HEK293 (cell line): ENCODE measurements around the gene ERRFI1.
A peak's percentile ranks its signal among the peaks of the same experiment; 100 is the strongest.

Source experiments
- CTCF ChIA-PET: fragments of 350-600 bp; formaldehyde crosslinking; extraction: SDS; loops from one replicate; lab custom pipeline; 2021; ENCODE audit warnings: antibody characterized with exemption; lab: Yijun Ruan, JAX
- POLR2A ChIA-PET: fragments of 300-600 bp; formaldehyde crosslinking; extraction: SDS; loops from one replicate; lab custom pipeline; 2020; ENCODE audit warnings: antibody characterized with exemption, inconsistent platforms; lab: Yijun Ruan, JAX
- H3K27ac ChIP-seq: fragments of 200-500 bp; sonication (Bioruptor generic); 2 replicates; pipeline ENCODE4 v1.5.1; 2014; ENCODE audit warnings: low read depth, low read length, control low read depth, inconsistent platforms; ENCODE audit errors: extremely low read depth
- H3K36me3 ChIP-seq, 2 experiments: fragments of 200-500 bp in 1 of 2; sonication (Bioruptor generic) in 1 of 2; 1 replicate in 1 of 2; 2 replicates in 1 of 2; pipeline ENCODE4 v1.5.1; 2014 to 2017; ENCODE audit warnings: inconsistent platforms in 2 of 2, low read length in 2 of 2; ENCODE audit not compliant: control insufficient read depth in 2 of 2, insufficient read depth in 1 of 2
- H3K4me1 ChIP-seq: fragments of 200-500 bp; sonication (Bioruptor generic); 2 replicates; pipeline ENCODE4 v1.5.1; 2014; ENCODE audit warnings: mild to moderate bottlenecking, low read length, inconsistent platforms; ENCODE audit not compliant: control insufficient read depth, insufficient read depth
- H3K4me3 ChIP-seq: 2 replicates; pipeline ENCODE4 v1.5.1; 2011; ENCODE audit warnings: low read depth, mild to moderate bottlenecking, control low read depth, low read length, moderate library complexity
- H3K9me3 ChIP-seq: fragments of 200-500 bp; sonication (Bioruptor generic); 2 replicates; pipeline ENCODE4 v1.5.1; 2014; ENCODE audit warnings: low read depth, low read length, inconsistent platforms; ENCODE audit not compliant: control insufficient read depth, insufficient read depth
- GFI1B ChIP-seq: fragments of 450-650 bp; formaldehyde crosslinking; IDR thresholded peaks from 2 replicates; pipeline ENCODE4 v1.5.1; 2016; ENCODE audit warnings: missing biosample characterization, missing genetic modification characterization
- KLF17 ChIP-seq: fragments of 450-650 bp; formaldehyde crosslinking; IDR thresholded peaks from 2 replicates; pipeline ENCODE4 v1.5.1; 2016; ENCODE audit warnings: missing biosample characterization, missing genetic modification characterization
- KLF8 ChIP-seq: fragments of 450-650 bp; formaldehyde crosslinking; IDR thresholded peaks from 2 replicates; pipeline ENCODE4 v1.5.1; 2016; ENCODE audit warnings: missing biosample characterization, missing genetic modification characterization
- KLF9 ChIP-seq: fragments of 450-650 bp; formaldehyde crosslinking; IDR thresholded peaks from 2 replicates; pipeline ENCODE4 v1.5.1; 2016; ENCODE audit warnings: missing biosample characterization, missing genetic modification characterization, low read depth
- OSR2 ChIP-seq: fragments of 450-650 bp; formaldehyde crosslinking; IDR thresholded peaks from 2 replicates; pipeline ENCODE4 v1.5.1; 2016; ENCODE audit warnings: missing biosample characterization, missing genetic modification characterization
- PRDM1 ChIP-seq: fragments of 450-650 bp; formaldehyde crosslinking; IDR thresholded peaks from 2 replicates; pipeline ENCODE4; 2016; ENCODE audit warnings: missing biosample characterization, missing genetic modification characterization
- SETDB1 ChIP-seq: IDR thresholded peaks from one replicate; pipeline ENCODE4 v1.6.1; 2017; ENCODE audit warnings: mild to moderate bottlenecking, low read length, moderate library complexity, mixed read lengths; ENCODE audit not compliant: insufficient read length
- SP7 ChIP-seq: fragments of 450-650 bp; formaldehyde crosslinking; IDR thresholded peaks from 2 replicates; pipeline ENCODE4 v1.5.1; 2016; ENCODE audit warnings: missing biosample characterization, missing genetic modification characterization
- TCF7L2 ChIP-seq: IDR thresholded peaks from 2 replicates; pipeline ENCODE4 v1.6.1; 2011; ENCODE audit warnings: low read depth, mild to moderate bottlenecking, inconsistent platforms, low read length, moderate library complexity, borderline replicate concordance
- WT1 ChIP-seq: fragments of 450-650 bp; formaldehyde crosslinking; IDR thresholded peaks from 2 replicates; pipeline ENCODE4 v1.5.1; 2016; ENCODE audit warnings: missing biosample characterization, missing genetic modification characterization
- ZEB2 ChIP-seq: fragments of 450-650 bp; formaldehyde crosslinking; IDR thresholded peaks from 2 replicates; pipeline ENCODE4 v1.5.1; 2016; ENCODE audit warnings: missing biosample characterization, missing genetic modification characterization
- ZNF175 ChIP-seq: fragments of 450-650 bp; formaldehyde crosslinking; IDR thresholded peaks from 2 replicates; pipeline ENCODE4 v1.5.1; 2016; ENCODE audit warnings: missing biosample characterization, missing genetic modification characterization
- ZNF366 ChIP-seq: fragments of 450-650 bp; formaldehyde crosslinking; conservative IDR thresholded peaks from 2 replicates; pipeline ENCODE4 v1.5.1; 2016; ENCODE audit warnings: missing biosample characterization, missing genetic modification characterization
- ZNF629 ChIP-seq: fragments of 450-650 bp; formaldehyde crosslinking; IDR thresholded peaks from 2 replicates; pipeline ENCODE4 v1.5.1; 2017; ENCODE audit warnings: missing biosample characterization, missing genetic modification characterization
- ZNF660 ChIP-seq: fragments of 450-650 bp; IDR thresholded peaks from 2 replicates; pipeline ENCODE4 v1.5.1; 2018; ENCODE audit warnings: missing biosample characterization, mild to moderate bottlenecking, missing genetic modification characterization
- ZNF692 ChIP-seq: fragments of 450-650 bp; formaldehyde crosslinking; IDR thresholded peaks from 2 replicates; pipeline ENCODE4 v1.5.1; 2016; ENCODE audit warnings: missing biosample characterization, missing genetic modification characterization
- ZXDB ChIP-seq: fragments of 450-650 bp; formaldehyde crosslinking; IDR thresholded peaks from 2 replicates; pipeline ENCODE4 v1.5.1; 2016; ENCODE audit warnings: missing biosample characterization, missing genetic modification characterization
- TF ChIP-seq, protein P1 (sequence below): fragments of 450-650 bp; formaldehyde crosslinking; IDR thresholded peaks from 2 replicates; pipeline ENCODE4; 2016; ENCODE audit warnings: missing biosample characterization, missing genetic modification characterization
- TF ChIP-seq, protein P2 (sequence below): fragments of 450-650 bp; formaldehyde crosslinking; IDR thresholded peaks from 2 replicates; pipeline ENCODE4 v1.5.1; 2016; ENCODE audit warnings: missing biosample characterization, missing genetic modification characterization, borderline replicate concordance

The ERRFI1 gene

GRCh38 chr1:8020032-8020431 is 6.1 kb downstream of the ERRFI1 start:
- H3K4me1 ChIP-seq: peaks cover 64% of the 10 kb centered on the region
- ChIA-PET CTCF (interaction anchor here (0.5 to 10.6 kb wide), 6 partner anchors 44 to 681 kb away, joined by 3 to 169 read pairs (median 11); no protein-coding TSS in a partner anchor), POLR2A (no interaction called here)
- no peaks in the 10 kb centered on the region for H3K9me3 ChIP-seq
- no peaks in the 10 kb centered on the region for H3K36me3 ChIP-seq
- TF ChIP-seq KLF8 (tag by site-specific recombination) (peak; percentile 46; the same call in 1 of the 2 replicates), PRDM1 (tag by site-specific recombination) (peak; percentile 5; the same call in 1 of the 2 replicates), SETDB1 (no peak), ZNF692 (tag by site-specific recombination) (peak; percentile 63; the same call in 1 of the 2 replicates), ZNF366 (tag by site-specific recombination) (peak; percentile 37; the same call in 1 of the 2 replicates), ZXDB (tag by site-specific recombination) (peak; percentile 71), GFI1B (tag by site-specific recombination) (peak; percentile 84), WT1 (tag by site-specific recombination) (peak; percentile 61), ZNF175 (no peak), TCF7L2 (no peak), ZEB2 (tag by site-specific recombination) (peak; percentile 79), SP7 (tag by site-specific recombination) (peak; percentile 74), KLF17 (tag by site-specific recombination) (0 out of 2 replicates have a peak, but pooled peaks have one; percentile 32), KLF9 (tag by site-specific recombination) (peak; percentile 28; the same call in 1 of the 2 replicates), ZNF629 (tag by site-specific recombination) (peak; percentile 82), OSR2 (peak; percentile 65; the same call in 1 of the 2 replicates)
- TF ChIP-seq, protein P1, sequence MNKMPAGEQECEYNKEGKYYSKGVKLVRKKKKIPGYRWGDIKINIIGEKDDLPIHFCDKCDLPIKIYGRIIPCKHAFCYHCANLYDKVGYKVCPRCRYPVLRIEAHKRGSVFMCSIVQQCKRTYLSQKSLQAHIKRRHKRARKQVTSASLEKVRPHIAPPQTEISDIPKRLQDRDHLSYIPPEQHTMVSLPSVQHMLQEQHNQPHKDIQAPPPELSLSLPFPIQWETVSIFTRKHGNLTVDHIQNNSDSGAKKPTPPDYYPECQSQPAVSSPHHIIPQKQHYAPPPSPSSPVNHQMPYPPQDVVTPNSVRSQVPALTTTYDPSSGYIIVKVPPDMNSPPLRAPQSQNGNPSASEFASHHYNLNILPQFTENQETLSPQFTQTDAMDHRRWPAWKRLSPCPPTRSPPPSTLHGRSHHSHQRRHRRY: no peak
- TF ChIP-seq, protein P2, sequence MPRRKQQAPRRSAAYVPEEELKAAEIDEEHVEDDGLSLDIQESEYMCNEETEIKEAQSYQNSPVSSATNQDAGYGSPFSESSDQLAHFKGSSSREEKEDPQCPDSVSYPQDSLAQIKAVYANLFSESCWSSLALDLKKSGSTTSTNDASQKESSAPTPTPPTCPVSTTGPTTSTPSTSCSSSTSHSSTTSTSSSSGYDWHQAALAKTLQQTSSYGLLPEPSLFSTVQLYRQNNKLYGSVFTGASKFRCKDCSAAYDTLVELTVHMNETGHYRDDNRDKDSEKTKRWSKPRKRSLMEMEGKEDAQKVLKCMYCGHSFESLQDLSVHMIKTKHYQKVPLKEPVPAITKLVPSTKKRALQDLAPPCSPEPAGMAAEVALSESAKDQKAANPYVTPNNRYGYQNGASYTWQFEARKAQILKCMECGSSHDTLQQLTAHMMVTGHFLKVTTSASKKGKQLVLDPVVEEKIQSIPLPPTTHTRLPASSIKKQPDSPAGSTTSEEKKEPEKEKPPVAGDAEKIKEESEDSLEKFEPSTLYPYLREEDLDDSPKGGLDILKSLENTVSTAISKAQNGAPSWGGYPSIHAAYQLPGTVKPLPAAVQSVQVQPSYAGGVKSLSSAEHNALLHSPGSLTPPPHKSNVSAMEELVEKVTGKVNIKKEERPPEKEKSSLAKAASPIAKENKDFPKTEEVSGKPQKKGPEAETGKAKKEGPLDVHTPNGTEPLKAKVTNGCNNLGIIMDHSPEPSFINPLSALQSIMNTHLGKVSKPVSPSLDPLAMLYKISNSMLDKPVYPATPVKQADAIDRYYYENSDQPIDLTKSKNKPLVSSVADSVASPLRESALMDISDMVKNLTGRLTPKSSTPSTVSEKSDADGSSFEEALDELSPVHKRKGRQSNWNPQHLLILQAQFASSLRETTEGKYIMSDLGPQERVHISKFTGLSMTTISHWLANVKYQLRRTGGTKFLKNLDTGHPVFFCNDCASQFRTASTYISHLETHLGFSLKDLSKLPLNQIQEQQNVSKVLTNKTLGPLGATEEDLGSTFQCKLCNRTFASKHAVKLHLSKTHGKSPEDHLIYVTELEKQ (tag by site-specific recombination): peak; percentile 34; the same call in 1 of the 2 replicates
- H3K4me3 ChIP-seq: no peak overlapping the region
- no peak overlapping the region for H3K27ac ChIP-seq

DNA sequence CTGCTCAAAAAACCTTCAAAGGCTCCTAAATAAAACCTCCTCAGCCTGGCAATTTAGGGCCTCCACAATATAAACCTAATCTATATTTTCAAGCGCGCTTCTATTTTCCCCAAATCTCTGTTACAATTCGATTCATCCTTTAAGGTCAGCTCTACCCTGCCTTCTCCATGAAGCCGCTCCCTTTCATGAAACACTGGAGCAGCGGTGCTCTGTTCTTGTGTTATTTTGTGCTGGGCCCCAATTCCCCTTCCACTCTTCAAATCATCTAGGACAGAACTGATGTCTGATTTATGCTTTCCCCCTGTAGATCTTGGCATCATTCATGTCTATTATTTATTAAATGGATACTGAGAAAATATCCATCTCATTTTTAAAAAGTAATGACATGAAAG is 6.9 kb downstream of the ERRFI1 start:
- POLR2A ChIA-PET: interaction anchor here (0.6 to 1.7 kb wide), 3 partner anchors 59 to 324 kb away, joined by 3 to 5 read pairs (median 3); no protein-coding TSS in a partner anchor
- TF ChIP-seq ZNF660 (tag by site-specific recombination): no peak
- peaks cover 0 to 7% of the 10 kb centered on the region in 2 experiments; a peak in 1 of 3 replicates for H3K36me3 ChIP-seq
- H3K4me1 ChIP-seq: peaks cover 64% of the 10 kb centered on the region
- H3K27ac ChIP-seq: no peak overlapping the region
- CTCF ChIA-PET: interaction anchor here (0.8 to 10.6 kb wide), 8 partner anchors 12 to 682 kb away, joined by 3 to 169 read pairs (median 8); no protein-coding TSS in a partner anchor
- no peaks in the 10 kb centered on the region for H3K9me3 ChIP-seq
- H3K4me3 ChIP-seq: no peak overlapping the region
